K562 (cell line): ENCODE measurements around the gene VASH2. TPM values are rescaled to one million over a fixed set of nuclear protein-coding genes. Genes with fewer than 3 reads are reported as not detected.

Experiments
- ATAC-seq: fragments of 200-7000 bp; cut with Tn5 transposase; 3 replicates; pipeline ENCODE4 v1.9.1; 2020; ENCODE audit warnings: moderate library complexity
- BruUV-seq: library from RNA; stranded (reverse); fragments of 400-500 nt; replicated peaks from 2 replicates; lab custom pipeline; 2021; lab: Mats Ljungman, UMichigan
- CTCF ChIA-PET: fragments of 300-600 bp; formaldehyde crosslinking; extraction: SDS; loops from one replicate; lab custom pipeline; 2021; ENCODE audit warnings: low intra/inter-chr PET ratio; lab: Yijun Ruan, JAX
- POLR2A ChIA-PET: fragments of 300-600, 350-650 bp; sonication (Branson Sonifier 250); formaldehyde crosslinking; extraction: SDS; loops from one replicate; lab custom pipeline; 2021; ENCODE audit warnings: antibody characterized with exemption, inconsistent platforms; lab: Yijun Ruan, JAX
- DNase-seq, 4 experiments: peaks; one replicate each; pipeline versions ENCODE4 v3.0.0 to v3.0.0-alpha.2; 2011 to 2018; ENCODE audit warnings: low spot score in 3 of 4, mixed read lengths in 3 of 4; ENCODE audit errors: extremely low read depth in 1 of 4
- FAIRE-seq: peaks from 2 replicates; lab custom pipeline; 2011; peaks lifted over from hg19 to GRCh38; lab: Jason Lieb, UNC
- H2AFZ ChIP-seq: 2 replicates; pipeline ENCODE4 v1.6.0; 2011; ENCODE audit warnings: low read depth, low read length, control low read depth, inconsistent platforms
- H3K27ac ChIP-seq: fragments of 200-600 bp; 3 replicates; pipeline ENCODE4 v1.8.0; 2011; ENCODE audit warnings: low read depth, mild to moderate bottlenecking, control low read depth, inconsistent platforms, low read length, moderate library complexity, mixed read lengths; ENCODE audit errors: extremely low read depth
- H3K27me3 ChIP-seq, 2 experiments: fragments of 300-600 bp in 1 of 2; 2 replicates in 1 of 2; 3 replicates in 1 of 2; pipeline versions ENCODE4 v1.6.0 to v1.8.0; 2011; ENCODE audit warnings: inconsistent platforms in 2 of 2, low read length in 2 of 2, mild to moderate bottlenecking in 1 of 2, mixed read lengths in 1 of 2, moderate library complexity in 1 of 2; ENCODE audit not compliant: control insufficient read depth in 2 of 2, insufficient read depth in 2 of 2
- H3K36me3 ChIP-seq: fragments of 300-600 bp; 3 replicates; pipeline ENCODE4 v1.8.0; 2011; ENCODE audit warnings: mild to moderate bottlenecking, low read length, inconsistent platforms; ENCODE audit not compliant: control insufficient read depth, insufficient read depth
- H3K4me1 ChIP-seq, 2 experiments: fragments of 200-600 bp in 1 of 2; replicated peaks in 1 of 2; 2 replicates in 1 of 2; 3 replicates in 1 of 2; pipeline versions ENCODE4 v1.5.1 to v1.8.0; 2011; ENCODE audit warnings: inconsistent platforms in 2 of 2, low read length in 2 of 2, mild to moderate bottlenecking in 1 of 2, mixed read lengths in 1 of 2, moderate library complexity in 1 of 2; ENCODE audit not compliant: control insufficient read depth in 2 of 2, insufficient read depth in 2 of 2
- H3K4me2 ChIP-seq: 2 replicates; pipeline ENCODE4 v1.6.1; 2011; ENCODE audit warnings: low read length, control low read depth, inconsistent platforms, mixed read lengths; ENCODE audit not compliant: insufficient read depth
- H3K4me3 ChIP-seq: fragments of 200-600 bp; sonication (generic), shearing (Covaris generic); 2 replicates; pipeline ENCODE4 v1.5.1; 2016; ENCODE audit warnings: control low read depth, inconsistent platforms
- H3K79me2 ChIP-seq: fragments of 200-600 bp; 3 replicates; pipeline ENCODE4 v1.8.0; 2011; ENCODE audit warnings: low read length, inconsistent platforms; ENCODE audit not compliant: control insufficient read depth, insufficient read depth
- H3K9ac ChIP-seq, 2 experiments: 2 replicates each; pipeline versions ENCODE4 v1.6.0 to v1.6.1; 2011; ENCODE audit warnings: low read depth in 2 of 2, low read length in 2 of 2, control low read depth in 1 of 2, inconsistent platforms in 1 of 2, mild to moderate bottlenecking in 1 of 2, mixed read lengths in 1 of 2; ENCODE audit not compliant: insufficient read depth in 1 of 2
- H3K9me1 ChIP-seq: one replicate; pipeline ENCODE4 v1.6.0; 2011; ENCODE audit warnings: inconsistent platforms, mild to moderate bottlenecking, low read length, moderate library complexity; ENCODE audit not compliant: control insufficient read depth, insufficient read depth
- H3K9me3 ChIP-seq: replicated peaks from 2 replicates; pipeline ENCODE4 v1.5.1; 2011; ENCODE audit warnings: low read depth, low read length, inconsistent platforms; ENCODE audit not compliant: control insufficient read depth, insufficient read depth
- H4K20me1 ChIP-seq: replicated peaks from 2 replicates; pipeline ENCODE4 v1.6.1; 2011; ENCODE audit warnings: low read length, inconsistent platforms, mixed read lengths; ENCODE audit not compliant: control insufficient read depth, insufficient read depth
- HOXB6 ChIP-seq: fragments of 250-450 bp; sonication (Bioruptor Pico); IDR thresholded peaks from 2 replicates; pipeline ENCODE4 v1.5.1; 2022; ENCODE audit warnings: mild to moderate bottlenecking, borderline replicate concordance
- NR4A1 ChIP-seq, 2 experiments: fragments of 250-450 bp in 1 of 2; fragments of 450-650 bp in 1 of 2; sonication (Bioruptor Pico) in 1 of 2; IDR thresholded peaks; 2 replicates each; pipeline versions ENCODE4 v1.4.0 to v1.6.1; 2016 to 2020; ENCODE audit warnings: mild to moderate bottlenecking in 2 of 2, missing compliant biosample characterization in 1 of 2, missing genetic modification characterization in 1 of 2, moderate library complexity in 1 of 2
- PHF8 ChIP-seq: fragments of 200-600 bp; sonication (generic); IDR thresholded peaks from 2 replicates; pipeline ENCODE4 v1.6.1; 2012; ENCODE audit warnings: mixed run types, mild to moderate bottlenecking, inconsistent platforms, low read length, moderate library complexity, borderline replicate concordance
- XRCC5 ChIP-seq: fragments of 200-400 bp; formaldehyde crosslinking; IDR thresholded peaks from 2 replicates; pipeline ENCODE4 v1.6.1; 2017; ENCODE audit warnings: low read depth, mild to moderate bottlenecking, low read length
- WGBS: fragments of 100-300 bp; shearing (Covaris generic); methylation state at CpG from one replicate; pipeline ENCODE4 v1.1.6; 2016; ENCODE audit warnings: low coverage, mixed read lengths; ENCODE audit not compliant: insufficient coverage; ENCODE audit errors: missing lambda C conversion rate; 5-methylcytosine and 5-hydroxymethylcytosine counted together
- in situ Hi-C: fragments of 300-500 bp; cut with MboI; formaldehyde crosslinking; loops from 4 replicates; pipeline ENCODE4 v1.15.0; 2018; ENCODE audit warnings: inconsistent platforms, mixed read lengths
- intact Hi-C: fragments of 100-400 bp; cut with micrococcal nuclease; formaldehyde crosslinking; loops from 2 replicates; pipeline ENCODE4 v1.14.2; 2022
- polyA plus RNA-seq, 8 experiments: library from polyadenylated mRNA; depleted of rRNA in 4 of 8; stranded (reverse) in 5 of 8; unstranded in 3 of 8; fragments of >200 nt; fragmentation: Nextera tagmentation in 2 of 8; fragmentation: Illumina TruSeq in 1 of 8; extraction: Ambion mirVana in 2 of 8; extraction: Trizol in 1 of 8; gene quantifications; 2 replicates each; pipeline versions ENCODE4 v1.2.1 to v1.2.3, GENCODE V29; 2011 to 2014; ENCODE audit warnings: inconsistent platforms in 1 of 8, missing spikeins in 1 of 8
- total RNA-seq, 7 experiments: library from RNA; depleted of rRNA in 6 of 7; stranded (reverse); fragments of >200 nt in 6 of 7; fragmentation: Illumina TruSeq in 2 of 7; extraction: Trizol in 2 of 7; gene quantifications; 2 replicates each; pipeline versions ENCODE4 v1.2.1 to v1.2.3, GENCODE V29; 2011 to 2021; ENCODE audit warnings: low replicate concordance in 1 of 7

The VASH2 gene
- total and polyA plus RNA-seq, 9 of the 15 experiments (the other 6 are each of a cell fraction or from before 2014, with no cell fraction given), result 0.04 to 0.40 (median 0.10) TPM; not detected in 1

DNA sequence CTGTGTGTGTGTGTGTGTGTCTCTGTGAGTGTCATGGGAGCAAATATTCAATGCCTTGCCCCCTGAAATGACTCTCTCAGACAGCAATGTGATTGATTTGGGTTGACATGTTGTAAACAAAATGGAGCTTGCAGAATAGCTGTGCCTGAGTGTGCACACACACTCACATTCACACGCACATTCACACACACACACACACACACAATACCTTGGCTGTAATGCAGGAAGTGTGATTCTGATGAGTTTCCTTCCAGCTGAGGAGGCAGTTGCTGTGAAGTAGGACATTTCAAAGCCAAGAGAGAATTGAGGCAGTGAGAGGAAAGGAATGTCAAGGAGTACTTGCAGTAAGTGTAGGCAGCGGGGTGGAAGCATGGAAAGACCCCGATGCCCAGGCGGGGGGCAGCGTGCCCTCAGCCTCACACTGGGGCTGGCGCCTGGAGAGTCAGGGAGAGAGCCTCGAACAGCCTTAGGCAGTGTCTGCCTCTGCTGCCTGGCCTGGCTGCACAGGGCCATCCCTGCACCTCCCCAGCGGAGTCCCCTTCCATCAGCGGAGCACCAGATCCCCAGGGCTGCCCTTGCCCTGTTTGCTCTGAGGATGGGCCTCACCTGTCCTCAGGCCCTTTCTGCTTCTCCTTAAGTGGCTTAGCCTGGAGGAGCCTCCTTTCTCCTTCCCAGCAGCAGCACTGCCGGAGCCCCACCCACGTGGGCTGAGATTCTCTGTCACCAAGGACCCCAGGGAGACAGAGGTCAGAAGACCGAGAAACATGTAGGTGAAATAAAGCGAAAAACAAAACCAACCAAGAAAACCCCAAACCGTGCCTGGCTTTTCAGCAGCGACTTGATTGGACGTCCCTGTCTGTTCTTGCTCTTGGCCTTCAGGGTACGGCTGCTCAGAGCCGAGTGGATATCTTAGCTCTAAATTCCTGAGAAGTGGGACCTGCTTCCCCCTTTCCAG, 9.2 kb downstream of the VASH2 start:
- in situ Hi-C loops, result no loop called here
- ATAC-seq (peak; percentile 31), FAIRE-seq (no peak), DNase-seq (no peak)
- peaks cover 67 to 95% of the 10 kb centered on the region in 2 experiments for H3K27me3 ChIP-seq
- WGBS, result 15% methylated on average over 18 of the region's 18 CpGs
- no peak overlapping the region for H3K4me3 ChIP-seq
- H3K9me3 ChIP-seq, result no peaks in the 10 kb centered on the region
- H3K4me2 ChIP-seq, result no peak overlapping the region
- no peaks in the 10 kb centered on the region for H3K9me1 ChIP-seq
- intact Hi-C loops, result no loop called here
- no peaks in the 10 kb centered on the region for H3K79me2 ChIP-seq
- TF ChIP-seq NR4A1 (CRISPR knock-in tag; IDR thresholded peaks at IDR 0.05) (no peak), NR4A1 (tag; IDR thresholded peaks at IDR 0.05) (no peak), PHF8 (no peak), XRCC5 (no peak), HOXB6 (CRISPR knock-in tag) (no peak)
- no peaks in the 10 kb centered on the region; the same call in 1 of the 2 replicates for H4K20me1 ChIP-seq
- H3K27ac ChIP-seq, result no peak overlapping the region
- peaks cover 0 to 4% of the 10 kb centered on the region in 2 experiments; a peak in 2 of 5 replicates for H3K4me1 ChIP-seq
- peak overlapping the region in 1 of 2 experiments; percentile 72; a peak in 1 of 4 replicates for H3K9ac ChIP-seq
- H2AFZ ChIP-seq, result no peak overlapping the region
- CTCF ChIA-PET, result no interaction called here
- POLR2A ChIA-PET, result interaction anchor here (0.6 to 1.5 kb wide), 2 partner anchors 79 to 1270 kb away, joined by 3 to 4 read pairs; no protein-coding TSS in a partner anchor
- BruUV-seq, result no TSS peak
- H3K36me3 ChIP-seq, result no peaks in the 10 kb centered on the region
